Panc1 (cell line): ENCODE results near the gene FOSL2. TPM values are rescaled to one million over a fixed set of nuclear protein-coding genes. Genes with fewer than 3 reads are reported as not detected.

Source experiments
- ATAC-seq: fragments of 200-7000 bp; cut with Tn5 transposase; 2 replicates; pipeline ENCODE4 v1.9.1; 2020; ENCODE audit warnings: mild to moderate bottlenecking, moderate library complexity
- BruUV-seq: library from RNA; stranded (reverse); fragments of 400-500 nt; replicated peaks from 2 replicates; lab custom pipeline; 2021; lab: Mats Ljungman, UMichigan
- CTCF ChIA-PET: fragments of 300-600 bp; sonication (Branson Sonifier 250); formaldehyde crosslinking; loops from one replicate; lab custom pipeline; 2022; ENCODE audit warnings: antibody characterized with exemption; lab: Charles Lee
- POLR2A ChIA-PET: fragments of 300-600 bp; sonication (Branson Sonifier 250); formaldehyde crosslinking; loops from one replicate; lab custom pipeline; 2022; ENCODE audit warnings: antibody characterized with exemption; lab: Charles Lee
- DNase-seq: peaks from one replicate; pipeline ENCODE4 v3.0.0-alpha.2; 2010; ENCODE audit warnings: low read depth, low spot score
- H3K27ac ChIP-seq: 2 replicates; pipeline ENCODE4 v1.5.1; 2011; ENCODE audit warnings: mild to moderate bottlenecking, low read length, inconsistent platforms
- H3K27me3 ChIP-seq: fragments of 200-500 bp; sonication (Bioruptor generic); 2 replicates; pipeline ENCODE4 v1.6.0; 2014; ENCODE audit warnings: low read length, inconsistent platforms; ENCODE audit not compliant: control insufficient read depth, insufficient read depth
- H3K36me3 ChIP-seq: fragments of 200-500 bp; sonication (Bioruptor generic); 2 replicates; pipeline ENCODE4 v1.5.1; 2014; ENCODE audit warnings: inconsistent platforms, mild to moderate bottlenecking, low read length, moderate library complexity; ENCODE audit not compliant: control insufficient read depth, insufficient read depth
- H3K4me1 ChIP-seq: 2 replicates; pipeline ENCODE4 v1.5.1; 2011; ENCODE audit warnings: inconsistent platforms, mild to moderate bottlenecking, low read length, moderate library complexity; ENCODE audit not compliant: control insufficient read depth, insufficient read depth
- H3K4me3 ChIP-seq, 2 experiments: 2 replicates each; pipeline ENCODE4 v1.5.1; 2011 to 2012; ENCODE audit warnings: low read depth in 2 of 2, low read length in 2 of 2, mild to moderate bottlenecking in 2 of 2, inconsistent platforms in 1 of 2, moderate library complexity in 1 of 2
- H3K9me3 ChIP-seq: fragments of 200-500 bp; sonication (Bioruptor generic); 2 replicates; pipeline ENCODE4 v1.5.1; 2014; ENCODE audit warnings: low read depth, mild to moderate bottlenecking, inconsistent platforms, low read length, moderate library complexity; ENCODE audit not compliant: control insufficient read depth, insufficient read depth
- CTCF ChIP-seq: fragments of 450-650 bp; IDR thresholded peaks from 2 replicates; pipeline ENCODE4 v1.5.1; 2017; ENCODE audit warnings: mild to moderate bottlenecking
- POLR2AphosphoS5 ChIP-seq: IDR thresholded peaks from 2 replicates; pipeline ENCODE4 v1.6.1; 2012; ENCODE audit warnings: mild to moderate bottlenecking, low read depth, low read length, moderate library complexity
- REST ChIP-seq, 2 experiments: IDR thresholded peaks; 2 replicates each; pipeline ENCODE4 v1.6.1; 2011 to 2012; ENCODE audit warnings: low read depth in 2 of 2, control low read depth in 1 of 2, low read length in 1 of 2, mild to moderate bottlenecking in 1 of 2, moderate library complexity in 1 of 2; ENCODE audit not compliant: insufficient read depth in 1 of 2
- SIN3A ChIP-seq: IDR thresholded peaks from 2 replicates; pipeline ENCODE4 v1.6.1; 2012; ENCODE audit warnings: low read depth, mild to moderate bottlenecking, low read length, moderate library complexity, borderline replicate concordance; ENCODE audit not compliant: insufficient read depth
- TCF7L2 ChIP-seq: IDR thresholded peaks from 2 replicates; pipeline ENCODE4 v1.6.1; 2011; ENCODE audit warnings: mild to moderate bottlenecking, low read depth, low read length, inconsistent platforms
- in situ Hi-C: cut with HindIII; loops from 2 replicates; pipeline ENCODE4 v1.10.0; 2016; ENCODE audit warnings: low sequenced_read_pairs, low pct_unique_long_range_greater_than_20kb
- intact Hi-C: fragments of 100-400 bp; cut with micrococcal nuclease; formaldehyde crosslinking; loops from one replicate; pipeline ENCODE4 v1.10.0; 2022; ENCODE audit not compliant: unreplicated experiment
- total RNA-seq: library from RNA; stranded (reverse); gene quantifications from one replicate; pipeline ENCODE4 v1.2.1, GENCODE V29; 2021; ENCODE audit not compliant: unreplicated experiment

Gene FOSL2
- total RNA-seq, 1 experiment from 2014 or later: 29.0 TPM

GRCh38 chr2:28389399-28390240 lies 3.0 kb upstream of the FOSL2 start:
- Histone ChIP-seq H3K27me3 (no peaks in the 10 kb centered on the region), H3K27ac (peak overlapping the region; percentile 78), H3K4me3 (peak overlapping the region; percentile 69 to 85), H3K9me3 (no peaks in the 10 kb centered on the region), H3K36me3 (peaks cover 4% of the 10 kb centered on the region; the same call in 1 of the 2 replicates), H3K4me1 (peaks cover 11% of the 10 kb centered on the region)
- no peak for TF ChIP-seq TCF7L2
- no peak for TF ChIP-seq REST (IDR thresholded peaks at IDR 0.05; ENCODE audit: insufficient read depth in 1 of 2, low read depth in 2 of 2, low read length in 1 of 2)
- TF ChIP-seq SIN3A: no peak
- TF ChIP-seq POLR2AphosphoS5: no peak
- no peak for TF ChIP-seq CTCF
- in situ Hi-C loops: no loop called here
- ChIA-PET CTCF (interaction anchor here (0.6 kb wide), 1 partner anchor 47 kb away, joined by 4 read pairs; no protein-coding TSS in a partner anchor), POLR2A (no interaction called here)
- no TSS peak for BruUV-seq
- ATAC-seq (no peak), DNase-seq (no peak)
- intact Hi-C loops: loop anchor here (5.0 to 10.0 kb wide), 3 partner anchors 235 to 497 kb away; partner anchors contain the start of genes BABAM2 and RBKS

GRCh38 chr2:28390241-28390745 lies 2.4 kb upstream of the FOSL2 start:
- ChIA-PET CTCF (no interaction called here), POLR2A (no interaction called here)
- H3K36me3 ChIP-seq: peaks cover 4% of the 10 kb centered on the region; the same call in 1 of the 2 replicates
- TF ChIP-seq CTCF (peak; percentile 26; the same call in 1 of the 2 replicates), TCF7L2 (peak; percentile 96), POLR2AphosphoS5 (peak; percentile 41; the same call in 1 of the 2 replicates), REST (IDR thresholded peaks at IDR 0.05; ENCODE audit: insufficient read depth in 1 of 2, low read depth in 2 of 2, low read length in 1 of 2) (0 out of 4 replicates have a peak, but pooled peaks of 1 of the 2 experiments have one; percentile 9), SIN3A (0 out of 2 replicates have a peak, but pooled peaks have one; percentile 64)
- intact Hi-C loops: loop anchor here (5.0 to 10.0 kb wide), 3 partner anchors 235 to 498 kb away; partner anchors contain the start of genes BABAM2 and RBKS
- ATAC-seq (peak; percentile 33), DNase-seq (peak; percentile 43)
- no TSS peak for BruUV-seq
- H3K4me3 ChIP-seq: peak overlapping the region; percentile 69 to 85
- H3K4me1 ChIP-seq: peaks cover 11% of the 10 kb centered on the region
- peak overlapping the region; percentile 78 for H3K27ac ChIP-seq
- no peaks in the 10 kb centered on the region for H3K27me3 ChIP-seq
- in situ Hi-C loops: no loop called here
- no peaks in the 10 kb centered on the region for H3K9me3 ChIP-seq
